Ureter (tissue), 1 donor: ENCODE measurements around the gene CHST15. TPM values are rescaled to one million over a fixed set of nuclear protein-coding genes. Genes with fewer than 3 reads are reported as not detected.
"Not testable (repeated sequence)": the region's sequence is repeated elsewhere in the genome, so short reads cannot be mapped to it uniquely, and the experiment has no call there.

Experiments
- DNase-seq: peaks from one replicate; pipeline ENCODE4 v3.0.0-alpha.2; 2020; ENCODE audit warnings: low spot score
- total RNA-seq: library from RNA; stranded (reverse); gene quantifications from one replicate; pipeline ENCODE4 v1.2.4, GENCODE V29; 2023
- donor health status: DM: yes; HTN: yes; CAD: no.

Gene CHST15
- total RNA-seq, 1 donor from 2014 or later, result 15.7 TPM

DNA sequence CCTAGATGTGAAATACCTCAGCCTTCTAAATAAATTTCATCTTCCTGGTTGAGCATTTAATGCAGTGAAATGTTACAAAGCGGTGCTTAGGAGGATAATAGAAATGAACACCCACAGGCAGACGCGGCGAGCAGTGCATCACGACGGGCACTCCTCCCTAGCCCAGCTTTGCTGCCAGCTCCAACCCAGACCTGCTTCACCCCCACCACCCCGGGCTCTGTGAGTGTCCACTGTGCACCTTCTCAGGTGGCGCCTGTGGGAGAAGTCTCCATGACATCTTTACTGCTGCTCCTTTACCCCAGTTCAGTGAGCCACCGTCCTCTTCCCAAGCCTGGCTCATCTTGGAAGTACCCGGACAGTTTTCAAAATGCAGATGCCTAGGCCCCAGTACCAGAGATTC lies 5.2 kb upstream of the CHST15 start:
- DNase-seq, result no peak

DNA sequence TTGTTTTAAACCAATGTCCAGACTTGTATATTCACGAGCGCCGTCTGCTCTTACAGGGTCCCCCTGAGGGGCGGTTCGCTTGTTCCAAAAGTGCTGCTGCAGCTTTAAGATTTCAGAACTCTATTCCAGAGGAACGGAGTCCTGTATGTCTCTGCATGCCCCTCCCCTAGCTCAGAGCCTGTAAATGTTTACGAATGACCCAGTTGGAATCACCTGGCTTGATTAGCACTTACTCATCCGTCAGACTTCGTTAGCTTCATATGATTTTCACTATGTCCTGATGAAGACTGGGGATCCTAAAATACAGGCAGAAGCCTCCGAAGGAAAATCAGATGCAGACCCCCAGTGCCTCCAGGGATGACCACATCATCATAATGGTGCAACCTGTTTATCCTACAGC lies 4.5 kb upstream of the CHST15 start:
- DNase-seq, result no peak

DNA sequence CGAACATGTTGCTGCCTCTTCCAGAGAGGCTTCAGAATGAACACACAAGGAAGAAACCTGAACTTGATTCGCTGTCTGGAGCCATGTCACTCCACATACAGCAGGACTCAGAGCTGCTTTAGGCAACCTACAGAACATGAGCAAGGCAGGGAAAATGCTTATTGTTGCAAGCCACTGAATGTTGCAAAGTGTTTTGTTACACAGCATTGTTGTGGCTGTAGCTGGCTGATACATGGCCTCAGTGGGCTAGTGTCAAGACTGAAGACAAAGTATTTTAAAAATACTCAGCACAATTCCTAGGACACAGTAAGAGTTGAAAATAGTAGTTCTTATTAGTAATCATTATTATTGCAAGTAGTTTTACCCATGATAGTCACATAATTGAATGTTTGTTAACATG lies 3.1 kb upstream of the CHST15 start:
- no peak for DNase-seq

DNA sequence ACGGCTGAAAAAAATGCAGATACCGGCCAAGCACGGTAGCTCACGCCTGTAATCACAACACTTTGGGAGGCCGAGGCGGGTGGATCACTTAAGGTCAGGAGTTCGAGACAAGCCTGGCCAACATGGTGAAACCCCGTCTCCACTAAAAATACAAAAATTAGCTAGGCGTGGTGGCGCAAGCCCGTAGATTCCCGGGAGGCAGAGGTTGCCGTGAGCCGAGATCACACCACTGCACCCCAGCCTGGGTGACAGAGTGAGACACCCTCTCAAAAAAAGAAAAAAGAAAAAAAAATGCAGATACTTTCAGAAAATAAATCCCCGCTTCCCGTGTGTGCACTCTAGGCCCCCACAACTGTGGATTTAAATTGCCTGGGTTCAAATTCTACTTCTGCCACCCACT lies 2.4 kb upstream of the CHST15 start:
- not testable (repeated sequence) for DNase-seq

DNA sequence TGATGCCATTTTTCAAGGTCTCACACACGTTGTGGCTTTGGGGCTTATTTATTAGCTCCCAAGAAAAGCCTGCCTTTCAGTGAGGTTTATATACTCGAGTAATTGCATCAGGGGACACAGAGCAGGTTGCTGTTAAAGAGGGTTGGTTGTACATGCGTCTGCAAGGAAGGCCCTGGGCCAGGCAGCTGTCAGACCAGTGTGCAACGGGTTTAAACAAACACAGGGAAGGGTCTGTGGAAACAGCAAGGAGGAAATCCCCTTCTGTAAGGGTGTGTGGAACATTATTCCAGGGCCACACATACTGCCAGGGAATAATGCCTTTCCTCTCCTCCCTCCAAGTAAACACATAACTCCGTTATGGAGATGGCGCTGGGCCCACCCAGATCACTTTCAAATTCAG lies 1.7 kb upstream of the CHST15 start:
- no peak for DNase-seq

DNA sequence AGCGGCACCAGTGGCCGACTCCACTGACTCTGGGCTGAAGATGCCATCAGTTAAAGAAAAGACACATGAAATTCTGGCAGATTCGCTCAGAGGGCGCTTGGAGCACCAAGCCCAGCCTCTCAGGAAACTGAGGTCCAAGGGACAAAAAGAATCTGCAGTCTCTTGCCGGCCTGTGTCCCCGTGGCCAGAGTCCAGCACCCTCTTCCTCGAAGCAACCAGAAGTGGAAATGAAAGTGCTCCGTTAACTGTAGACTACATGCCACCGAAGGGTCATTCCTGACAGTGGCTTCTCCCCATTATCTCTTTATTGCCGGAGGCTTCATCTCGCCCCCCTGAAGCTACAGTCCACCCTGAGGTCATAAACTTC lies 1.0 kb upstream of the CHST15 start:
- DNase-seq, result no peak

DNA sequence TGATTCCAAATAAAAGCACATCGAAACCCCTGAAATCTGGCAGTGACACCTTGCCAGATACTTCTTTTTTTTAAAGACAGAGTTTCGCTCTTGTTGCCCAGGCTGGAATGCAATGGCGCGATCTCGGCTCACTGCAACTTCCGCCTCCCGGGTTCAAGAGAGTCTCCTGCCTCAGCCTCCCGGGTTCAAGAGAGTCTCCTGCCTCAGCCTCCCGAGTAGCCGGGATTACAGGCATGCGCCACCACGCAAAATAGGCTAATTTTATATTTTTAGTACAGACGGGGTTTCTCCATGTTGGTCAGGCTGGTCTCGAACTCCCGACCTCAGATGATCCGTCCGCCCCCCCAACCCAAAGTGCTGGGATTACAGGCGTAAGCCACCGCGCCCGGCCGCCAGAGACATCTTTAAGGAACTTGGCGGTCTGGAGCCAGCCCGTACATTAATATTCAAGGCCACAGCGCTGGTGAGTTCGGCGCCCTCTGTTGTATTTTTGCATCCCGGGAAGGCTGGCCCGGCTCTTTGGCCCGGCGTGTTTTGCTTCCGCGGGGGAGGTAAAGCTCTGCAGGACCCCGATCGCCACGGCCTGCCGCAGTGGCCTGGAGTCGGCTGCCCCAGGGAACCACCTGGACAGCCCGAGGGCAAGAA lies 498 bp upstream of the CHST15 start:
- not testable (repeated sequence) for DNase-seq

DNA sequence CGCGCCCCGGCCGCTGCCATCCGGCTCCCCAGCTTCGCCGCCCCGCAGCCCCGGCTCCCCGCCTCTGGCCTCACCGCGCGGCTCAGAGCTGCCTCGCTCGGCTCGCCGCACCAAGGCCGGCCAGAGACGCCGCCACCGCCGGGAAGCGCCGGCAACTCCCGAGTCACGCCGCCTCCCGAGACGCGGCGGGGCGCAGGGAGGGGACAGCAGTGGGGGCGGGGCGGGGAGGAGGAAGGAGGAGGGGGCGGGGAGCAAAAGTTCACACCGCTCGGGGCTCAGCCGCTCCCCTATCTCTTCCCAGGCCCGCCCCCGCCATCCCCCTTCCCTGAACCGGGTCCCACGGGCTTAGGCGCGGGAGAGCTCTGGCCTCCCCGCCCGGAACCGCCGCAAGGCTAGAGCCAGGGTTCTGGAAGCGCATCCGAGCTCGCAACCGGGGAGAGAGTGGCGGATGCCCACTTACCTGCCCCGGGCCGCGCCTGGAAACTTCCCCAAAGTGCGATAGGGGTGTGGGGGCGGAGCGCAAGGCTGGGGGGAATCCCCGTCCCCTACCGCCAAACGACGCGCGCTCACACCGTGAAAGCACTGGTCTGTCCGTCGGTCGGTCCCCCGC lies 1.0 kb downstream of the CHST15 start:
- DNase-seq, result no peak

DNA sequence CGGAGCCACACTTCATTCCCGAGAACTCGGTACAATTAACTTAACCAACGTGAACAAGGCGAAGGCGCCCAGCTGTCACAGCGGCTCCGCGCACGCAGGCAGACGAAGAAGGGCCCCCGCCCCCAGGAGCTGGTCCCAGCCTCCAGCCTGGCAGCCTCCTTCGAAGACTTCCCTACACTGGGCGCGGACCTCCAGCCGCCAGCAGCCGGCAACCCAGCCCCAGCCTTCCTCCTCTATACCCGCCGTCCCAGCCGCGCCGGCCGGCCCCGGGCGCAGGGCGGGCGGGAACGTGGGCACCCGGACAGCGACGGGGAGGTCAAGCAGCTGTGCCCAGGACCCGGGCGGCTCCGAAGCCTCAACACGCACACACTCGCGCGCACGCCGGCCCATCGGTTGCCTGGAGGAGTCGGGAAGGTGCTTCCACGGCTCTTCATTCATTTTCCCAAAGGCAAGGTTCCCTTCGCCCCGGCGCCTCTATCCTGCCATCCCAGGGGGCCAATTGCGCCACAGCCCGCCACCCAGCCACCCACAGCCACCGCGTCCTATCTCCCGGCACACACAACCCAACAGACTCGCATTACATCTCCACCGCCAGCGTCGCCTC lies 1.6 kb downstream of the CHST15 start:
- DNase-seq, result no peak

DNA sequence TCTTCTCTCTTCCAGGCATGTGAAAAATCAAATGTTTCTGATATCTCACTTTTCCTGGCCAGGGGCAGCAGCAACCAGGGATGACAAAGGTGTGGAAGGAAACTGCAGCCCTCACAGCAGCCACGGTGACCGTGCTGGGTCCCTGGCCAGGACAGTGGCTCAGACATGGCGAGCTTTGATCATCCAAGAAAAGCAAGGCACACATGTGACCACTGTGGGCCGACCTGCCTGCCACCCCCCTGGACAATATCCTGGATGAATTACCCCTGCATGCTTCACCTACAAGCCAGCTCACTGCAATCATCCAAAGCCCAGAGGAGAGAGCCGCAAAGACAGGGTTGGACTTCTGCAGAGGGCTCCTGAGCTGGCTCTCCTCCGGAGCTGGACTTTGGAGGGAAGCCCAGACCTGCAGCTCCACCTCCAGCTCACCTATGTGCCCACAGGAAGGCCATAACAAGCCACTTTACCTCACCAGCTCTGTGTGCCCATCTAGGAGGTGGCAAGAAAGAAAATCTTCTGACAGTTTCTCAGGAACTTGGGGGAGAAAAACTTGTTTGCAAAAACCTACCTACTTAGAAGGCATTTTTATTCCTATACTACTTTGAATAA lies 2.7 kb downstream of the CHST15 start:
- DNase-seq, result no peak

DNA sequence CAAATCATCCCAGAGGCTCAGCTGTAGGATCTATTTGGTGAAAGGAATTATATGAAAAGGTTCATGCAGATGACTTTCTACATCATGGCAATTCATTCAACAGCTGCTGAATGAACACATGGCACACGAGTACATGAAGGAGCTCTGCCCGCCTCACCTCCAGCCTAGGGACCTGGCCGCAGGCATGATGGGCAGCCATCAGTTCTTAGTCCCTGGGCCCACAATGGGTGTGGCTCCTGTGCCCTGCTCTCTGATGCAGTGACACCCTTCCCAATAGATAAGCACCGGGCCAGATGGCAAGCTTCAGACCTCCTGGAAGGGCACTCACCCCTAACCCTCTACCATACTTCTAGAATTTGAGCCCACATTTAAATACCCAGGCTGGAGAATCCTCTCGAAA lies 3.5 kb downstream of the CHST15 start:
- no peak for DNase-seq

DNA sequence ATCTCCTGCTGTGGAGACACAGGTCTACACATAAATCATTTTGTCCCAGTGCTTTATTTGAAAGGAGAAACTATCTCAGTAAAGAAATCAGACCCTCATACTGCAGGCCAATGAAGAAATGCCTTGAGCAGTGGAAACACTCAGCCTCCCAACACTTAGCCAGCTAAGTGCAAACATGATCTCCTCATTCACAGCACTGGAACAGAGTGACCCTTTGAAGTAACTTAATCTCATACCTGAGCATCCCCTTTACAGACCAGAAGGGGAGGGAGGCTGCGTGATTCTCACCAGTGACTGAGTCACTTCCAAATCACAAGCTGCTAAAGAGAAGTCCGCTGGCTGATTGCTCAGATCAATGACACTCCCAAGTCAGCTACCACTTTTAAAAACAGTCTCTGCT lies 4.5 kb downstream of the CHST15 start:
- DNase-seq, result no peak

DNA sequence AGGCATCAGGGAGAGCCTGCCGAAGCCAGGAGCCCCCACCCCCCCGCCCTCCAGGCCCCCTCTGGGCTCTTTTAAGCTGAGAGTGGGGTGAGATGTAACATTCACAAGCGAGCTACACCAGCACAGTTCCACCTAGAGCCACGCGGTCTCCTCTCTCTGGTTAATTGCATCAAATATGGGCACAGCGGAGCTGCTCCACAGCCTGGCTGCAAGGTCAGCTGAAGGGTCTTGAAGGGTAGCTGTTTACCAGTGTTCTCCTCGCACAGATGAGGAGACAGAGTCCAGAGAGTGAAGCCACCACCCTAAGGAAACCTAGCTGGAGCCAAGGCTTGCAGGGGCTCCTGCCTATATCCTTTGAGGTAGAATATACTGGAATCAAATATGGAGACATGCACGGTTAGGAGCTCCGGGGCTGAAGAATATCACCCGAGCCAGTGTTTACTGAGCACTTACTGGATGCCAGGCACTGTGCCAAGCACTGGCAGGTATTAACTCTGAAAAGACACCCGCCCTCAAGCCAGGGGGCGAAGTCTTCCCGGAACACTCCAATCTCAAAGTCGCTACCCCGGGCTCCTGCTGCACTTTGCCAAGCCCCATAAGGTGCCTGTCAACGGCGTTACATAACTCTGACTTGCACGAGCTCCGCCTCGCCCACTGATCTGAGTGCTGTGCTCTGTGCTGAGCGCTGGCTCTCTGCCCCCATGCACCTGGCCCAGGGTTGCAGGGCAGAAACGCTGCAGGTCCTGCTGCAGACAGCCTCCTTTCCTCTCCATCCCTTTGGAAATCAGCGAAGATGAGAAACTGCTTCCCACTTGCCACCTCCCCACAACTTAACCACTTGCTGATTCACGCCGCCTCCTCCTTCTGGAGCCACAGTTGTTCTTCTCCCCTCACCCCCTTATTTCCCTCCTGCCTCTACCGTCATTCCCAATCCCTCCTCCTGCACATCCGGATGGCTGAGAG lies 5.4 kb downstream of the CHST15 start:
- DNase-seq, result no peak

DNA sequence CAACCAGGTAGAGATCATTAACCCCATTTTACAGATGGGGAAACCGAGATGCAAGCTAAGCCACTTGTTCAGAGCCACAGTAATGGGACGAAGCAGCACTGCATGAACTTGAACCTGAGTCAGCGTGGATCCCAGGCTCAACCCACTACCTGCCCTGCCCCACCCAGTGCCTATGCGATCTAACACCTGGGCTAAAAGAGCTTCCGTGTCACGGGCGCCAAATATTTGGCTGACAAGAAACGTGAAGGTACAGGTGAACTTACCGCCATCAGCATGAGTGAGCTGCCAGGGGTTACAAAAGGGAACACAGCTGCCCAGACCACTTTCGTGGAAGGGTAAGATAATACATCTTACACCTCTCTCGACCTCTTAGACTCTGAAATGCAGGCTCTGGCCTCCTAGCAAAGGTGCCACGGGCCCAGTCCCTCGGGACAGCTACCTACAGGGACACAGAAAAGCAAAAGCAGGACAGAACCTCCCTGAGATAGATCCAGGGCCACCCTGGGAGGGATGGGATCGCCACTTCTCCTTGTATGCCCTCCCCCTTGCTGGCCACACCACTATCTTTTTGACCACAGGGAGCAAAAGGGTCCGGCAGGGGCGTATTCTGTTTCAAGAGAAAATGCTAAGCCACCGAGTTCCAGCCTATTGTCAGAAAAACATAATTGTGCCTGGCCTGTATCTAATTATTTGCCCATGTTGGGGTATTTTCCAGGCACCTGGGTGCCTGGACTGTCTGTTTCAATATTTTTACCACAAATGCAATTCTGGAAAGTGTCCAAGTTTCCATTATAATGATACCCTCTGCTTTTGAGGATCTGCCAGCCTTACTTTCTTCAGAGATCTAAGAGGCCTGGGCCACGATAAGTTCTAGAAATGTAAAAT lies 6.4 kb downstream of the CHST15 start:
- no peak for DNase-seq

DNA sequence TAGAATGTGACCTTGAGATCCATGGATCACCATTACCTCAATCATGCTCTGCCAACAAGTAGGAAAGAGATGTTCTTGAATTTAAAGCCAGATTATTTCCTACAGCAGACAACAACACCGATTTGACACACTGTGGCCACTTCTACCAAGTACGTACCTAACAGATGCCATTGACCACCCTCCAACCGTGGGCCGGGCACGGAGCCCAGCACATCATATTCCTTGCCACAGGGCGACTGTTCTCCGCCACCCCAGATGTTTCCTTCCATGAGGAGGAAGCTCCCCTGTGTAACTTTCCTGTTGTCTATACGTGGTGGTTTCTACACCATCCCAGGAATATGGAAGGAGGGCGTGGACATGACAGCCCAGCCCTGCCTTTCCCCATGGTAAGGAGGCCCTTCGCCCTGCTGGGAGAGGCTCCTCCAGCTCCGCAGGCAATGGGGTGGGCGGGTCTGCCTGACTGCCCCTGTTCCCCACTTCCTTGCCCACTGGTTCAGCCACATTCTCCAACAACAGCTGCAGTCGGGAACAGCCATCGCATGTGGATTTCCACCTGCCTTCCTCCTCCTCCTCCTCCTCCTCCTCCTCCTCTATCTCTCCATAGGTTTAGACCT lies 7.2 kb downstream of the CHST15 start:
- DNase-seq, result no peak

DNA sequence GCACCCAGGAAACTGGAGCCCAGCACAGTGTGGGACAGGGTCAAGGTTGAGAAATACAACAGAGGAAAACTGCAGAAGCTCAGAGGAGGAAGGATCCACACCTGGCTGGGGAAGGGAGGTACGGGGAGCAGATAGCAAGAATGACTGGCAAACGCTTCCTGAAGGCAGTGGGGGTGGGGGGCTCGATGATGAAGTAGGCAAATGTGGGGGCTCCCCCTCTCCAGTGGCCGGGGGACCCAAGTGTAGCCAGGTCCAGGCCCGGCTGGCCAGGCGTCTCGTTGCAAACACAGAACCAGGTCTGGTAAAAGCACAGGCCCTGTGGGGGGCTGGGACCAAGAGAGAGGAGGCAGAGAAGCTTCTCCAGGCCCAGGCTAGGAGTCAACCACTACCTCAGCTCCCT lies 7.7 kb downstream of the CHST15 start:
- DNase-seq, result no peak

DNA sequence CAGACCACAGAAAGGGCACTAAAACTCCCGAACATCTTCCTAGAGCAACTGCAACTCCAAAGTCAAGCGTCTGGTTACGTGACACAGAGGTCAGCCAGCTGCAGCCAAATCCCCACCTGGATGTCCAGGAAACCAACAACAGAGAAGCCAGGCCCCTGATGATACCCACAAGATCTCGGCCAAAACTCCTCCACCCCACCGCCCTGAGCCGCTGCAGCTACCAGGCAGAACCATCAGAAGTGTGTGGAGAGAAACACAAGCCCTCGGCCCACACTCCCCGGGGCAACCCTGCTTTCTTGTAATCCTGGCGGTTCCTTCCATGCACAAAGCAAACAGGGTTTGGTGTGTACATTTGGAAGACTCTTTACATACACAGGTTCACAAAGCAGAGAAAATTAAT lies 8.7 kb downstream of the CHST15 start:
- DNase-seq, result no peak

DNA sequence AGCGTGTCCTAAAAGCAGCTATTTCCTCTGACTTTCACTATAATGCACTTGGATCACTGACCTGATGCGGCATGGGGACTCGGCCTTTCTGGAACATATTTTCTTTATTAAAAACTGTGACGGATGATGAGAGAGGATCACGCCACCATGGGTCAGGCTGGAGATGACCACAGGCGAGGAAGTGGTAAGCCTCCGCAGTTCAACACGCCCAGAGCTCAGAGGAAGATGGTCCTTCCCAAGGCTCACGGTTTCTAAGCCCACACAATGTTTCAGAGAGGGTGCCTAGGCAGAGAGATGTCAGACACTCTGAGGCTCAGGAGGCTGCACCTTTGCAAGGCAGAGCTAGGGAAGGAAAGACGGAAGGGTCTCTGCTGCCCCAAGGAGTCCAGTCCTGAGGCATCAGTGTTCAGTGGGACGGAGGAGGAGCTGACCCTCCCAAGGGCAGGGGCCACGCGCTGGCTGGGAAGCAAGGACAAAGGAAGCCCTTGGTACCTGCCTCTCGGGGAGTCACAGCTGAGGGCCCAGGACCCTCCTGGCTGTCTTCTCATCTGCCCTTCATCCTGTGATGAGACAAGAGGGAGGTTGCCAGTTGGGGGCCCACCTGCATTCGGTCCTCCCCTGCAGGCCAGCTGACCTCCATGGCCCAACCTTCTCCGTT lies 9.5 kb downstream of the CHST15 start:
- DNase-seq, result no peak

DNA sequence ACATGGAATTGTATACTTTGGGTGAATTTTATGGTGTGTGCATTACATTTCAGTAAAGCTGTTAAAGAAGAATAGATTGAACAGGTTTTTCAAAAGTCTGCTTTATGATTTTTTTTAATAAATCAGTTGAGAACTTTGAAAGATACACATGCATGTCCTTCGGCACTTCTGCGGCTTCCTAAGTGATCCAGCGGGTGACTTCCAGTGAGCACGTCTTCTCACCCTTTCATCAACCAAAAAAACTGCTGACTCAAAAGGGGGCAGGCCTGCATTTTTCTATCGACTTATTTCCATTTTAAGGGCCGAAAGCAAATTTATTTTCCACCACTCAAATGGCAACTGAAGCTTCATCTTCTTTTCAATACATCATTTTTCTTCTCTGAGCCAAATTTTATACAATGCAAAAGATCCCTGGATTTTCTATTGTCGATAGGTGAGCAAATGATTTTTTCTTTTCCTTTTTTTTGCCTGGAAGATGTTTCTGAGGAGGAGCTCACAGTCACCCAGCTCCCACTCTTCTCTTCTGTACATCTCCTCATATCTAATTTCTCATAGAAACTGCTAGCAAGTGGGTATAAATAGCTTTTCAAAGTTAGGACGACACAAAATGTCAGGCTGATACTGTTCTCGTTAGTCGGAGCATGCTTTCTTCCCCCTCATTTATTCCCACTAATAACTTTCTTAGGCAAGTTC lies 10.2 kb downstream of the CHST15 start:
- no peak for DNase-seq
